GM23248 (cell line): ENCODE data around the gene PRR5L. TPM values are rescaled to one million over a fixed set of nuclear protein-coding genes. Genes with fewer than 3 reads are reported as not detected.

Source experiments
- DNase-seq: peaks from one replicate; pipeline ENCODE4 v3.0.0-alpha.2; 2015
- H2AFZ ChIP-seq: fragments of 200-600 bp; sonication (generic); 2 replicates; pipeline ENCODE4 v1.6.1; 2016; ENCODE audit warnings: antibody characterized with exemption
- H3F3A ChIP-seq: fragments of 200-600 bp; sonication (generic); 2 replicates; pipeline ENCODE4 v1.6.1; 2016; ENCODE audit warnings: mild to moderate bottlenecking, antibody characterized with exemption, mixed run types; ENCODE audit not compliant: insufficient read depth
- H3K27ac ChIP-seq: fragments of 200-600 bp; sonication (generic); 2 replicates; pipeline ENCODE4 v1.5.1; 2016; ENCODE audit warnings: mild to moderate bottlenecking
- H3K27me3 ChIP-seq: fragments of 200-600 bp; sonication (generic); replicated peaks from 2 replicates; pipeline ENCODE4 v1.6.1; 2016; ENCODE audit warnings: mild to moderate bottlenecking; ENCODE audit not compliant: insufficient read depth
- H3K36me3 ChIP-seq: fragments of 200-600 bp; sonication (generic); 2 replicates; pipeline ENCODE4 v1.6.1; 2016; ENCODE audit warnings: low read depth, mild to moderate bottlenecking
- H3K4me1 ChIP-seq: fragments of 200-600 bp; sonication (generic); 2 replicates; pipeline ENCODE4 v1.6.1; 2016; ENCODE audit warnings: mild to moderate bottlenecking; ENCODE audit not compliant: insufficient read depth
- H3K4me2 ChIP-seq: fragments of 200-600 bp; sonication (generic); one replicate; pipeline ENCODE4 v1.6.1; 2016; ENCODE audit warnings: mild to moderate bottlenecking; ENCODE audit not compliant: unreplicated experiment
- H3K4me3 ChIP-seq: fragments of 200-600 bp; sonication (generic); 2 replicates; pipeline ENCODE4 v1.5.1; 2016; ENCODE audit warnings: mild to moderate bottlenecking
- H3K79me2 ChIP-seq: fragments of 200-600 bp; sonication (generic); 2 replicates; pipeline ENCODE4 v1.6.1; 2016; ENCODE audit warnings: mild to moderate bottlenecking; ENCODE audit not compliant: insufficient read depth
- H3K9ac ChIP-seq: fragments of 200-600 bp; sonication (generic); 2 replicates; pipeline ENCODE4 v1.6.1; 2016; ENCODE audit warnings: mild to moderate bottlenecking
- H3K9me2 ChIP-seq: fragments of 200-600 bp; sonication (generic); 2 replicates; pipeline ENCODE4 v1.6.1; 2016; ENCODE audit warnings: mixed run types, mild to moderate bottlenecking, moderate library complexity; ENCODE audit not compliant: insufficient read depth
- H3K9me3 ChIP-seq: fragments of 200-600 bp; sonication (generic); one replicate; pipeline ENCODE4 v1.6.1; 2017; ENCODE audit warnings: low read depth
- H4K20me1 ChIP-seq: fragments of 200-600 bp; sonication (generic); 2 replicates; pipeline ENCODE4 v1.6.0; 2016; ENCODE audit not compliant: insufficient read depth
- EZH2 ChIP-seq: fragments of 200-600 bp; sonication (generic); IDR thresholded peaks from 2 replicates; pipeline ENCODE4 v1.6.1; 2018; ENCODE audit warnings: antibody characterized with exemption, mild to moderate bottlenecking; ENCODE audit not compliant: insufficient read depth, poor library complexity, severe bottlenecking
- EZH2phosphoT487 ChIP-seq: fragments of 200-600 bp; sonication (generic); IDR thresholded peaks from 2 replicates; pipeline ENCODE4 v1.6.1; 2018; ENCODE audit warnings: antibody characterized with exemption, moderate library complexity, mild to moderate bottlenecking, low read depth; ENCODE audit not compliant: insufficient read depth
- WGBS, 2 experiments: methylation state at CpG; one replicate each; pipeline ENCODE4 v1.1.6; 2015 to 2017; ENCODE audit warnings: low lambda C conversion rate in 2 of 2, low coverage in 1 of 2; ENCODE audit errors: missing lambda C conversion rate in 2 of 2; 5-methylcytosine and 5-hydroxymethylcytosine counted together
- in situ Hi-C: fragments of 300-500 bp; cut with MboI; formaldehyde crosslinking; loops from 2 replicates; pipeline ENCODE4 v1.15.0; 2020
- polyA plus RNA-seq: library from polyadenylated mRNA; unstranded; fragments of >200 nt; fragmentation: Nextera tagmentation; extraction: Ambion mirVana; gene quantifications from 2 replicates; pipeline ENCODE4 v1.2.1, GENCODE V29; 2016
- total RNA-seq: library from RNA; depleted of rRNA; stranded (reverse); fragments of >200 nt; shearing (Covaris generic); gene quantifications from 2 replicates; pipeline ENCODE4 v1.2.3, GENCODE V29; 2014

PRR5L gene
- total and polyA plus RNA-seq, 2 experiments from 2014 or later, result 9.0 to 29.8 TPM

- no peaks in the 10 kb centered on the region for H4K20me1 ChIP-seq
- no peak overlapping the region for H2AFZ ChIP-seq
- H3K27me3 ChIP-seq, result no peaks in the 10 kb centered on the region
- no peak overlapping the region for H3K4me3 ChIP-seq
- H3K9ac ChIP-seq, result no peak overlapping the region
- no peaks in the 10 kb centered on the region for H3K4me1 ChIP-seq
- H3K4me2 ChIP-seq, result no peak overlapping the region
- peaks cover 13% of the 10 kb centered on the region; the same call in 1 of the 2 replicates for H3K36me3 ChIP-seq
- H3K27ac ChIP-seq, result no peak overlapping the region
- 83 to 92% methylated on average over 5 of the region's 5 CpGs for WGBS, 2 experiments
- H3K79me2 ChIP-seq, result no peaks in the 10 kb centered on the region
- no peak for TF ChIP-seq EZH2phosphoT487
- TF ChIP-seq EZH2, result no peak
- DNase-seq, result no peak
- in situ Hi-C loops, result loop anchor here (10.0 kb wide), 1 partner anchor 787 kb away; no protein-coding TSS in a partner anchor
- H3K9me3 ChIP-seq, result no peaks in the 10 kb centered on the region
- H3F3A ChIP-seq, result no peaks in the 10 kb centered on the region
- no peaks in the 10 kb centered on the region for H3K9me2 ChIP-seq
Observed at GRCh38 chr11:36271794-36272407, 24.2 kb upstream of the PRR5L start.

GRCh38 chr11:36273110-36273509 lies 23.0 kb upstream of the PRR5L start:
- 69 to 76% methylated on average over 3 of the region's 3 CpGs for WGBS, 2 experiments
- no peak overlapping the region for H3K4me2 ChIP-seq
- H3K4me1 ChIP-seq, result no peaks in the 10 kb centered on the region
- no peak for DNase-seq
- H3K9ac ChIP-seq, result no peak overlapping the region
- in situ Hi-C loops, result loop anchor here (10.0 kb wide), 1 partner anchor 788 kb away; no protein-coding TSS in a partner anchor
- no peak overlapping the region for H3K4me3 ChIP-seq
- no peak overlapping the region for H3K27ac ChIP-seq
- TF ChIP-seq EZH2 (no peak), EZH2phosphoT487 (no peak)
- H3K9me3 ChIP-seq, result no peaks in the 10 kb centered on the region
- no peaks in the 10 kb centered on the region for H4K20me1 ChIP-seq
- no peaks in the 10 kb centered on the region for H3K79me2 ChIP-seq
- H2AFZ ChIP-seq, result no peak overlapping the region
- no peaks in the 10 kb centered on the region for H3K9me2 ChIP-seq
- no peaks in the 10 kb centered on the region for H3K27me3 ChIP-seq
- peaks cover 13% of the 10 kb centered on the region; the same call in 1 of the 2 replicates for H3K36me3 ChIP-seq
- no peaks in the 10 kb centered on the region for H3F3A ChIP-seq

GRCh38 chr11:36274414-36274813 lies 21.7 kb upstream of the PRR5L start:
- H3K4me1 ChIP-seq, result no peaks in the 10 kb centered on the region
- H3K9me3 ChIP-seq, result no peaks in the 10 kb centered on the region
- no peak overlapping the region for H3K9ac ChIP-seq
- no peak for DNase-seq
- no peak for TF ChIP-seq EZH2
- no peak for TF ChIP-seq EZH2phosphoT487
- H3K9me2 ChIP-seq, result no peaks in the 10 kb centered on the region
- no peak overlapping the region for H3K27ac ChIP-seq
- H3F3A ChIP-seq, result no peaks in the 10 kb centered on the region
- H4K20me1 ChIP-seq, result no peaks in the 10 kb centered on the region
- H3K4me3 ChIP-seq, result no peak overlapping the region
- no peak overlapping the region for H2AFZ ChIP-seq
- in situ Hi-C loops, result loop anchor here (10.0 kb wide), 1 partner anchor 790 kb away; no protein-coding TSS in a partner anchor
- WGBS, 2 experiments, result 97 to 99% methylated on average over 6 to 7 of the region's 7 CpGs
- H3K36me3 ChIP-seq, result peaks cover 13% of the 10 kb centered on the region; the same call in 1 of the 2 replicates
- no peaks in the 10 kb centered on the region for H3K79me2 ChIP-seq
- H3K27me3 ChIP-seq, result no peaks in the 10 kb centered on the region
- no peak overlapping the region for H3K4me2 ChIP-seq

GRCh38 chr11:36278531-36279282 lies 17.4 kb upstream of the PRR5L start:
- no peak overlapping the region for H3K4me3 ChIP-seq
- H3F3A ChIP-seq, result no peaks in the 10 kb centered on the region
- H3K9ac ChIP-seq, result no peak overlapping the region
- H3K9me3 ChIP-seq, result no peaks in the 10 kb centered on the region
- no peak overlapping the region for H3K4me2 ChIP-seq
- no peaks in the 10 kb centered on the region for H3K27me3 ChIP-seq
- peaks cover 4% of the 10 kb centered on the region; the same call in 1 of the 2 replicates for H4K20me1 ChIP-seq
- no peak for DNase-seq
- H3K4me1 ChIP-seq, result 0 out of 2 replicates have a peak, but pooled peaks cover 9% of the 10 kb centered on the region
- H3K9me2 ChIP-seq, result no peaks in the 10 kb centered on the region
- H3K27ac ChIP-seq, result no peak overlapping the region
- 71 to 75% methylated on average over 13 of the region's 13 CpGs for WGBS, 2 experiments
- peaks cover 34% of the 10 kb centered on the region for H3K79me2 ChIP-seq
- TF ChIP-seq EZH2phosphoT487, result no peak
- TF ChIP-seq EZH2, result no peak
- no peak overlapping the region for H2AFZ ChIP-seq
- no peaks in the 10 kb centered on the region; the same call in 1 of the 2 replicates for H3K36me3 ChIP-seq
- in situ Hi-C loops, result loop anchor here (10.0 kb wide), 1 partner anchor 794 kb away; no protein-coding TSS in a partner anchor
